DND-41 (cell line): ENCODE measurements around the gene MYOZ1.

Source experiments
- CTCF ChIP-seq: IDR thresholded peaks from 2 replicates; pipeline ENCODE4 v1.5.1; 2012; ENCODE audit warnings: borderline replicate concordance, low read length, moderate library complexity, mild to moderate bottlenecking; ENCODE audit not compliant: poor library complexity, severe bottlenecking; ENCODE audit errors: extremely low read depth
- EZH2 ChIP-seq: IDR thresholded peaks from 3 replicates; pipeline ENCODE4 v1.6.1; 2012; ENCODE audit warnings: borderline replicate concordance, low read depth, mild to moderate bottlenecking, moderate library complexity, low read length, inconsistent platforms; ENCODE audit not compliant: severe bottlenecking

DNA sequence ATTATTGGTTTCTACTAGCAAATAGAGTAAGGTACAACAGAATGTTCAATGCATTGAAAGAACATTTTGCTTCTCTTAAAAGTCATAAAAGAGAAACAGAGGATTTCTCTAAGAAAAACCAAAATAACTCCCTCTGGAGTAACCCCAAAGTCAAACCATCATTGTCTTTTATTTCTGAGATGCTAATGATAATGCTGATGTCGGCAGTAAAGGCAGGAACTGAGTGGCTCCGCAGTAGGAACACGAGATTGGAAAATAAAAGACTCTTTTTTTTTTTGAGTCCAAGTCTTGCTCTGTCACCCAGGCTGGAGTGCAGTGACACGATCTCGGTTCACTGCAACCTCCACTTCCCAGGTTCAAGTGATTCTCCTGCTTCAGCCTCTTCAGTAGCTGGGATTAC is 47.5 kb downstream of the MYOZ1 start:
- TF ChIP-seq CTCF (no peak), EZH2 (no peak)
